ENCODE results near the gene S100A5. TPM values are rescaled to one million over a fixed set of nuclear protein-coding genes. Genes with fewer than 3 reads are reported as not detected.
"Not testable (repeated sequence)": the region's sequence is repeated elsewhere in the genome, so short reads cannot be mapped to it uniquely, and the experiment has no call there.

The S100A5 gene, protein sequence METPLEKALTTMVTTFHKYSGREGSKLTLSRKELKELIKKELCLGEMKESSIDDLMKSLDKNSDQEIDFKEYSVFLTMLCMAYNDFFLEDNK
- total RNA-seq (2022) (not detected in 2 replicates), Bru-seq, nascent RNA (percentile 39 among the genes with signal in this experiment), BruChase-seq, experiment 1, labeled RNA remaining after a 6-hour chase (percentile 30 among the genes with signal in this experiment), BruChase-seq, experiment 2, labeled RNA remaining after a 2-hour chase (percentile 27 among the genes with signal in this experiment)
- long read RNA-seq, partial matches to known transcripts: 158 of 287 reads
- long read RNA-seq, other reads (novel, unspliced or antisense): 129 of 287 reads

DNA sequence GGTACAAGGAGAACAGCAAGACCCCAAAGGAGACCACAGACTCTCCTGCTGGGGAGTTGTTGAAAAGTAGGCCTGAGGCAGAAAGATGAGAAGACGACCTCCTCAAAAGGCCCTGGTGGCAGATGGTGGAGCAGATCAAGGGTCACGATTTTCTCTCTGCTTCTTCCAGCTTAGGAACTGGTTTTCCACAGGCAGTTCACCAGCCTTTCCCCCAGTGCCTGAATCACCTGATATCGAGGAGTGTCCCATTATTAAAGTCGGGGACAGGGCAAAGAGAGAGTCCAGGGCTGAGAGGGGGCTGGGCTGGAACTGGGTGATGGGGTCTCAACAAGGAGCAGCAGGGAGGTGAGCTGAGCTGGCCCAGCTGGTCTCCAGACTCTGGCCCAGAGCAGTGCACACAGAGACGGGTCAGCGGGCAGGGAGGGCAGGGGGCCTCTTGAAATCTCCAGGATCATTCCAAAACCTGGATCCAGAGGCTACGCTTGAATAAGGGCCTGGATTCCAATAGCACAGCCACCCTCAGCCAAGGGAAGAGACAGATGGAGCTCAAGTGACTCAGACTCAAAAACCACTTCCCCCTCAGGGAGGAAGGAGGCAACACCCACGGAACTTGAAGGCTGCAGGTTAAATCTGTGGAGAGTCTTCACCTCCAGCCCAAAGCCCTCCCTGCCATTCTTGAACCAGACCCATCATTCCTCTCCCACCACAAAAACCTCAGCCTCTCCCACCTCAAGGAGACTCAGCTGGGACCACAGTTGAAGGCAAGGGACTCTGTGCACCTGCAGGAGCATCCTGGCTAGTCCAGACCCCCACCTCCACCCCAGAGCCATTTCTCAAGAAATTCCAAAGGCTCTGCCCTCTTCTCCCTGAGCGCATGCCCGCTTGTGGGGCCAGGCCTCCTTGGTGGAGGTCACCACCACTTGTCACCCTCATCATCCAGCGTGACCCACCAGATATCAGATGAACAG lies at the start of gene S100A5:
S100A5 (minus strand) TSS at position 541 of the 968 bp plus-strand sequence. CDS start 743 bp downstream, outside the sequence.
- POLR2A ChIA-PET: interaction anchor here (0.7 to 36.1 kb wide), 9 partner anchors 14 to 450 kb away, joined by 3 to 2106 read pairs (median 4); partner anchors contain the start of genes ILF2, RPS27, S100A13 and S100A2
- intact Hi-C loops (cut with micrococcal nuclease): no loop called here

DNA sequence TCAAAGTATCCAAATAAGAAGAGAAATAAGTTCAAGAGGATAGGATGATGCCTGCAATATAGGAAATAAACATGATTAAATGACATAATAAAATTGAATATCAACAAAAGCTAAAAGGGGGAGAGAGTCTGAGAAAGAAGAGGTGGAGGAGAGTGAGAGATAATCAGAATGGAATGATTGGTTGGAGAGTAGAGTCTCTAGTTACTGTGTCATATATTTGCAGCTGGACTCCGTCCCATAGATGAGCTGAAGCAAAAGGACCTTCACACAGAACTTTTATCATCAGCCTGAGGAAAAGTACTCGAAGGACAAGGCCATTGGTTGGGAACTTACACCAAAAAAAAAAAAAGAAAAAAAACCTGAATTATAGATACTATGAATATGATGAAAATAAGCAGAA lies 47.7 kb upstream of the S100A5 start:
- TF ChIP-seq, protein P1, sequence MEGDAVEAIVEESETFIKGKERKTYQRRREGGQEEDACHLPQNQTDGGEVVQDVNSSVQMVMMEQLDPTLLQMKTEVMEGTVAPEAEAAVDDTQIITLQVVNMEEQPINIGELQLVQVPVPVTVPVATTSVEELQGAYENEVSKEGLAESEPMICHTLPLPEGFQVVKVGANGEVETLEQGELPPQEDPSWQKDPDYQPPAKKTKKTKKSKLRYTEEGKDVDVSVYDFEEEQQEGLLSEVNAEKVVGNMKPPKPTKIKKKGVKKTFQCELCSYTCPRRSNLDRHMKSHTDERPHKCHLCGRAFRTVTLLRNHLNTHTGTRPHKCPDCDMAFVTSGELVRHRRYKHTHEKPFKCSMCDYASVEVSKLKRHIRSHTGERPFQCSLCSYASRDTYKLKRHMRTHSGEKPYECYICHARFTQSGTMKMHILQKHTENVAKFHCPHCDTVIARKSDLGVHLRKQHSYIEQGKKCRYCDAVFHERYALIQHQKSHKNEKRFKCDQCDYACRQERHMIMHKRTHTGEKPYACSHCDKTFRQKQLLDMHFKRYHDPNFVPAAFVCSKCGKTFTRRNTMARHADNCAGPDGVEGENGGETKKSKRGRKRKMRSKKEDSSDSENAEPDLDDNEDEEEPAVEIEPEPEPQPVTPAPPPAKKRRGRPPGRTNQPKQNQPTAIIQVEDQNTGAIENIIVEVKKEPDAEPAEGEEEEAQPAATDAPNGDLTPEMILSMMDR (IDR thresholded peaks at IDR 0.05; ENCODE audit: unreplicated experiment): no peak
- DNase-seq (ENCODE audit: unreplicated experiment): no peak
- H3K4me1 Mint-ChIP-seq (ENCODE audit: insufficient read depth, unreplicated experiment): peaks cover 16% of the 10 kb centered on the region
- H3K4me3 Mint-ChIP-seq (ENCODE audit: unreplicated experiment): no peak overlapping the region
- H3K36me3 Mint-ChIP-seq (ENCODE audit: insufficient read depth, unreplicated experiment): peaks cover 7% of the 10 kb centered on the region
- POLR2A ChIA-PET: interaction anchor here (0.7 to 1.0 kb wide), 2 partner anchors 14 to 16 kb away, joined by 3 read pairs; no protein-coding TSS in a partner anchor
- no peaks in the 10 kb centered on the region for H3K27me3 Mint-ChIP-seq (ENCODE audit: insufficient read depth, unreplicated experiment)
- H3K27ac Mint-ChIP-seq (ENCODE audit: low read depth, unreplicated experiment): peak overlapping the region; percentile 20
- H3K9me3 Mint-ChIP-seq (ENCODE audit: unreplicated experiment): no peaks in the 10 kb centered on the region
- BruUV-seq (replicated peaks): no TSS peak
- CTCF ChIA-PET: interaction anchor here (0.6 to 0.7 kb wide), 2 partner anchors 11 to 12 kb away, joined by 4 read pairs; no protein-coding TSS in a partner anchor
- intact Hi-C loops (cut with micrococcal nuclease): no loop called here

More for the DNA sequence above, at the start of gene S100A5:
- Mint-ChIP-seq H3K4me3 (ENCODE audit: unreplicated experiment) (peak within 1 kb of the TSS; percentile 18), H3K27me3 (ENCODE audit: insufficient read depth, unreplicated experiment) (no peaks in the 10 kb centered on the region), H3K27ac (ENCODE audit: low read depth, unreplicated experiment) (peak within 1 kb of the TSS; percentile 93), H3K9me3 (ENCODE audit: unreplicated experiment) (no peaks in the 10 kb centered on the region), H3K36me3 (ENCODE audit: insufficient read depth, unreplicated experiment) (peaks cover 9% of the 10 kb centered on the region), H3K4me1 (ENCODE audit: insufficient read depth, unreplicated experiment) (peaks cover 86% of the 10 kb centered on the region)
- TF ChIP-seq, protein P1 (IDR thresholded peaks at IDR 0.05; ENCODE audit: unreplicated experiment): no peak
- no TSS peak for BruUV-seq (replicated peaks)
- CTCF ChIA-PET: interaction anchor here (0.5 to 11.3 kb wide), 12 partner anchors 8 to 116 kb away, joined by 3 to 224 read pairs (median 3); no protein-coding TSS in a partner anchor
- DNase-seq (ENCODE audit: unreplicated experiment): peak; percentile 70

DNA sequence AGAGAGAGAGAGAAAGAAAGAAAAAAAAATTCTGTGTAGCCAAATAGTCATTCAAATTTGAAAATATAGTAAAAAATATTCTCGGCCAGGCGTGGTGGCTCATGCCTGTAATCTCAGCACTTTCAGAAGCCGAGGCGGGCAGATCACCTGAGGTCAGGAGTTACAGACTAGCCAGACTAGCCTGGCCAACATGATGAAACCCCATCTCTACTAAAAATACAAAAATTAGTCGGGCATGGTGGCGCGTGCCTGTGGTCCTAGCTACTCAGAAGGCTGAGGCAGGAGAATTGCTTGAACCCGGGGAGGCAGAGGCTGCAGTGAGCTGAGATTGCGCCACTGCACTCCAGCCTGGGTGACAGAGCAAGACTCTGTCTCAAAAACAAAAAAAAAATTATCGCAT lies 47.3 kb upstream of the S100A5 start:
- H3K4me3 Mint-ChIP-seq (ENCODE audit: unreplicated experiment); H3K36me3 Mint-ChIP-seq (ENCODE audit: insufficient read depth, unreplicated experiment); DNase-seq (ENCODE audit: unreplicated experiment); H3K27me3 Mint-ChIP-seq (ENCODE audit: insufficient read depth, unreplicated experiment); BruUV-seq (replicated peaks); H3K9me3 Mint-ChIP-seq (ENCODE audit: unreplicated experiment); intact Hi-C loops (cut with micrococcal nuclease): not testable (repeated sequence)
- ChIA-PET CTCF (interaction anchor here (0.6 to 0.7 kb wide), 2 partner anchors 10 to 12 kb away, joined by 4 read pairs; no protein-coding TSS in a partner anchor), POLR2A (interaction anchor here (0.7 to 3.3 kb wide), 3 partner anchors 14 to 25 kb away, joined by 3 to 20 read pairs (median 3); partner anchors contain the start of gene S100A16)
- Mint-ChIP-seq H3K27ac (ENCODE audit: low read depth, unreplicated experiment) (peak overlapping the region; percentile 20), H3K4me1 (ENCODE audit: insufficient read depth, unreplicated experiment) (peaks cover 16% of the 10 kb centered on the region)

DNA sequence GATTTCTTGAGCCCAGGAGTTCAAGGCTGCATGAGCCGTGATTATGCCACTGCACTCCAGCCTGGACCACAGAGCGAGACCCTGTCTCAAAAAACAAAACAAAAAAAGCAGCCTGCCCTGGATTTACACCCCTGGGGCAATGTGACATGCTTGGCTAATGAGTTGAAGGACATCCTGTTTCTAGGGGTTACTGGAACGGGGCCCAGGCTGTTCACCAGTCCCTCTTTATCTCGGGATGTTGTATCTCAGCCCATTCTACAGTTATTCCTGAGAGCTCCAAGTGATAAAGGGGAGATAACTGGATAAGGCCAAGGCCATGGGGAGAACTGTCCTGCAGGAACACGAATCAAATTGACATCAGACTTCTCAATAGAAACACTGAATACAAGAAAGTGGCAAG lies 46.6 kb upstream of the S100A5 start:
- Mint-ChIP-seq H3K27me3 (ENCODE audit: insufficient read depth, unreplicated experiment) (no peaks in the 10 kb centered on the region), H3K4me3 (ENCODE audit: unreplicated experiment) (no peak overlapping the region), H3K27ac (ENCODE audit: low read depth, unreplicated experiment) (no peak overlapping the region), H3K4me1 (ENCODE audit: insufficient read depth, unreplicated experiment) (peaks cover 16% of the 10 kb centered on the region), H3K9me3 (ENCODE audit: unreplicated experiment) (no peaks in the 10 kb centered on the region), H3K36me3 (ENCODE audit: insufficient read depth, unreplicated experiment) (peaks cover 7% of the 10 kb centered on the region)
- intact Hi-C loops (cut with micrococcal nuclease): no loop called here
- TF ChIP-seq, protein P1 (IDR thresholded peaks at IDR 0.05; ENCODE audit: unreplicated experiment): no peak
- CTCF ChIA-PET: interaction anchor here (0.7 to 2.4 kb wide), 6 partner anchors 9 to 235 kb away, joined by 3 to 19 read pairs (median 3); no protein-coding TSS in a partner anchor
- no peak for DNase-seq (ENCODE audit: unreplicated experiment)
- POLR2A ChIA-PET: interaction anchor here (0.8 to 3.3 kb wide), 4 partner anchors 9 to 28 kb away, joined by 3 to 20 read pairs (median 4); partner anchors contain the start of genes S100A14 and S100A16
- no TSS peak for BruUV-seq (replicated peaks)

All from MCF 10A (cell line).